ENCODE measurements around the gene SUCLG1.

Gene SUCLG1

GRCh38 chr2:84451579-84451978 lies 7.5 kb downstream of the SUCLG1 start:
- Histone ChIP-seq H3K27ac (peak overlapping the region; percentile 74), H3K4me3 (ENCODE audit: low read depth, low read length) (no peak overlapping the region), H3K36me3 (peaks cover 23% of the 10 kb centered on the region), H3K9me3 (ENCODE audit: severe bottlenecking) (no peaks in the 10 kb centered on the region), H3K27me3 (ENCODE audit: insufficient read depth, low read depth, severe bottlenecking) (no peaks in the 10 kb centered on the region)
- DNase-seq = peak; percentile 59
- no peak for TF ChIP-seq CTCF (IDR thresholded peaks at IDR 0.05; ENCODE audit: low read depth, low read length)

- Histone ChIP-seq H3K27me3 (ENCODE audit: insufficient read depth, low read depth, severe bottlenecking) (no peaks in the 10 kb centered on the region), H3K27ac (peak overlapping the region; percentile 74), H3K4me3 (ENCODE audit: low read depth, low read length) (no peak overlapping the region), H3K9me3 (ENCODE audit: severe bottlenecking) (no peaks in the 10 kb centered on the region), H3K36me3 (peaks cover 29% of the 10 kb centered on the region)
- peak; percentile 29 for DNase-seq
- no peak for TF ChIP-seq CTCF (IDR thresholded peaks at IDR 0.05; ENCODE audit: low read depth, low read length)
Observed at GRCh38 chr2:84450288-84451227, 8.5 kb downstream of the SUCLG1 start.

GRCh38 chr2:84449711-84450110 lies 9.4 kb downstream of the SUCLG1 start:
- H3K36me3 ChIP-seq = peaks cover 34% of the 10 kb centered on the region
- no peak overlapping the region for H3K4me3 ChIP-seq (ENCODE audit: low read depth, low read length)
- DNase-seq = no peak
- H3K9me3 ChIP-seq (ENCODE audit: severe bottlenecking) = no peaks in the 10 kb centered on the region
- H3K27ac ChIP-seq = peak overlapping the region; percentile 74
- H3K27me3 ChIP-seq (ENCODE audit: insufficient read depth, low read depth, severe bottlenecking) = no peaks in the 10 kb centered on the region
- no peak for TF ChIP-seq CTCF (IDR thresholded peaks at IDR 0.05; ENCODE audit: low read depth, low read length)

GRCh38 chr2:84449055-84449454 lies 10.0 kb downstream of the SUCLG1 start:
- DNase-seq = no peak
- H3K36me3 ChIP-seq = peaks cover 32% of the 10 kb centered on the region
- no peak for TF ChIP-seq CTCF (IDR thresholded peaks at IDR 0.05; ENCODE audit: low read depth, low read length)

GRCh38 chr2:84443477-84443876 lies 15.6 kb downstream of the SUCLG1 start:
- Histone ChIP-seq H3K27ac (no peak overlapping the region), H3K27me3 (ENCODE audit: insufficient read depth, low read depth, severe bottlenecking) (no peaks in the 10 kb centered on the region), H3K4me3 (ENCODE audit: low read depth, low read length) (no peak overlapping the region), H3K36me3 (peaks cover 70% of the 10 kb centered on the region), H3K9me3 (ENCODE audit: severe bottlenecking) (no peaks in the 10 kb centered on the region)
- DNase-seq = no peak
- TF ChIP-seq CTCF (IDR thresholded peaks at IDR 0.05; ENCODE audit: low read depth, low read length) = no peak

More at GRCh38 chr2:84449055-84449454, 10.0 kb downstream of the SUCLG1 start:
- Histone ChIP-seq H3K27ac (no peak overlapping the region), H3K27me3 (ENCODE audit: insufficient read depth, low read depth, severe bottlenecking) (no peaks in the 10 kb centered on the region), H3K9me3 (ENCODE audit: severe bottlenecking) (no peaks in the 10 kb centered on the region), H3K4me3 (ENCODE audit: low read depth, low read length) (no peak overlapping the region)
